HEK293T (cell line): ENCODE data around the gene MAGI2.

Source experiments
- FOXK2 ChIP-seq: fragments of 450-650 bp; IDR thresholded peaks from 2 replicates; pipeline ENCODE4 v1.6.1; 2016; ENCODE audit warnings: mild to moderate bottlenecking
- FOXM1 ChIP-seq: fragments of 450-650 bp; IDR thresholded peaks from 2 replicates; pipeline ENCODE4 v1.6.1; 2017; ENCODE audit warnings: mild to moderate bottlenecking, borderline replicate concordance
- TARDBP ChIP-seq: fragments of 450-650 bp; IDR thresholded peaks from 2 replicates; pipeline ENCODE4 v1.6.1; 2016

DNA sequence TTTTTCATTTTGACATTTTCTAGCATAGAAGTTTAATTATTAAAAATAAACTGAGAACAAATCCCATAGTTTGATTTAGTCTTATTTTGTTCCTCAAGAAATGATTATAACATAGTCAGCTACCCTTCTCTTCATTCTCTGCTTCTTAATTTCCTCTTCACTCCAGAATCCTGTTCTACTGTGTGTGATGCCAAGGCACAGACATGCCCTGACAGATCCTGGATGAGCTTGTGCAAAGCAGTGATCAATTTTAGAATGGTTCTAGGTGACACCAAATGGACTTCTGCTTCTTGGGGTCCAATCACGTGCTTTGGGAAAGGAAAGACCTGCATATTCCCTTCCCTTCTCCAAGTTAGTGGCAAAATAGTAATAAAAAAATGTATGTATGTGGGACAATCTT lies 665.6 kb downstream of the MAGI2 start:
- TF ChIP-seq FOXK2, result no peak
- no peak for TF ChIP-seq TARDBP
- no peak for TF ChIP-seq FOXM1
